Measurements from ENCODE around the gene INO80C.

Gene INO80C

GRCh38 chr18:35485852-35486251, 11.9 kb downstream of the INO80C start:
- no peak for DNase-seq (ENCODE audit: low read depth, low spot score)
- no peak overlapping the region for H3K4me3 ChIP-seq
- TF ChIP-seq FOXP2 (optimal IDR thresholded peaks at IDR 0.05; ENCODE audit: control extremely low read depth, extremely low read length, insufficient read depth) (no peak), EZH2 (IDR thresholded peaks at IDR 0.05) (no peak), POLR2AphosphoS5 (IDR thresholded peaks at IDR 0.05; ENCODE audit: borderline replicate concordance, low read depth, low read length) (no peak)
- no peak overlapping the region for H3K27ac ChIP-seq
- no peak overlapping the region for H3K9ac ChIP-seq (ENCODE audit: insufficient read length)
- H3K36me3 ChIP-seq (ENCODE audit: insufficient read depth, low read length), result no peaks in the 10 kb centered on the region
- no peaks in the 10 kb centered on the region for H3K9me3 ChIP-seq (ENCODE audit: low read depth, low read length)

GRCh38 chr18:35484034-35484433, 13.7 kb downstream of the INO80C start:
- no peak overlapping the region for H3K4me3 ChIP-seq
- H3K9me3 ChIP-seq (ENCODE audit: low read depth, low read length), result no peaks in the 10 kb centered on the region
- H3K9ac ChIP-seq (ENCODE audit: insufficient read length), result no peak overlapping the region
- TF ChIP-seq FOXP2 (optimal IDR thresholded peaks at IDR 0.05; ENCODE audit: control extremely low read depth, extremely low read length, insufficient read depth) (no peak), POLR2AphosphoS5 (IDR thresholded peaks at IDR 0.05; ENCODE audit: borderline replicate concordance, low read depth, low read length) (no peak), EZH2 (IDR thresholded peaks at IDR 0.05) (no peak)
- no peak for DNase-seq (ENCODE audit: low read depth, low spot score)
- no peaks in the 10 kb centered on the region for H3K36me3 ChIP-seq (ENCODE audit: insufficient read depth, low read length)
- no peak overlapping the region for H3K27ac ChIP-seq

GRCh38 chr18:35481960-35482366, 15.8 kb downstream of the INO80C start:
- no peaks in the 10 kb centered on the region for H3K9me3 ChIP-seq (ENCODE audit: low read depth, low read length)
- H3K27ac ChIP-seq, result no peak overlapping the region
- no peak overlapping the region for H3K9ac ChIP-seq (ENCODE audit: insufficient read length)
- H3K36me3 ChIP-seq (ENCODE audit: insufficient read depth, low read length), result 0 out of 2 replicates have a peak, but pooled peaks cover 3% of the 10 kb centered on the region
- no peak for TF ChIP-seq EZH2 (IDR thresholded peaks at IDR 0.05)
- no peak for TF ChIP-seq FOXP2 (optimal IDR thresholded peaks at IDR 0.05; ENCODE audit: control extremely low read depth, extremely low read length, insufficient read depth)
- TF ChIP-seq POLR2AphosphoS5 (IDR thresholded peaks at IDR 0.05; ENCODE audit: borderline replicate concordance, low read depth, low read length), result no peak
- no peak for DNase-seq (ENCODE audit: low read depth, low spot score)
- H3K4me3 ChIP-seq, result no peak overlapping the region

- no peak for TF ChIP-seq POLR2AphosphoS5 (IDR thresholded peaks at IDR 0.05; ENCODE audit: borderline replicate concordance, low read depth, low read length)
- Histone ChIP-seq H3K9ac (ENCODE audit: insufficient read length) (no peak overlapping the region), H3K27ac (no peak overlapping the region; the same call in 1 of the 2 replicates), H3K4me3 (no peak overlapping the region), H3K36me3 (ENCODE audit: insufficient read depth, low read length) (peaks cover 12% of the 10 kb centered on the region), H3K9me3 (ENCODE audit: low read depth, low read length) (no peaks in the 10 kb centered on the region)
- DNase-seq (ENCODE audit: low read depth, low spot score), result no peak
These were observed 17.7 kb downstream of the INO80C start for GRCh38 chr18:35479911-35480586.

- Histone ChIP-seq H3K9ac (ENCODE audit: insufficient read length) (no peak overlapping the region), H3K4me3 (no peak overlapping the region), H3K36me3 (ENCODE audit: insufficient read depth, low read length) (peaks cover 17% of the 10 kb centered on the region), H3K27ac (no peak overlapping the region), H3K9me3 (ENCODE audit: low read depth, low read length) (no peaks in the 10 kb centered on the region)
- TF ChIP-seq EZH2 (IDR thresholded peaks at IDR 0.05), result no peak
- TF ChIP-seq FOXP2 (optimal IDR thresholded peaks at IDR 0.05; ENCODE audit: control extremely low read depth, extremely low read length, insufficient read depth), result no peak
- no peak for TF ChIP-seq POLR2AphosphoS5 (IDR thresholded peaks at IDR 0.05; ENCODE audit: borderline replicate concordance, low read depth, low read length)
- no peak for DNase-seq (ENCODE audit: low read depth, low spot score)
These were observed 19.0 kb downstream of the INO80C start for GRCh38 chr18:35478520-35479435.

- Histone ChIP-seq H3K4me3 (no peak overlapping the region), H3K9ac (ENCODE audit: insufficient read length) (no peak overlapping the region), H3K36me3 (ENCODE audit: insufficient read depth, low read length) (peaks cover 24% of the 10 kb centered on the region), H3K27ac (no peak overlapping the region), H3K9me3 (ENCODE audit: low read depth, low read length) (no peaks in the 10 kb centered on the region)
- TF ChIP-seq FOXP2 (optimal IDR thresholded peaks at IDR 0.05; ENCODE audit: control extremely low read depth, extremely low read length, insufficient read depth), result no peak
- TF ChIP-seq POLR2AphosphoS5 (IDR thresholded peaks at IDR 0.05; ENCODE audit: borderline replicate concordance, low read depth, low read length), result no peak
- TF ChIP-seq EZH2 (IDR thresholded peaks at IDR 0.05), result no peak
- no peak for DNase-seq (ENCODE audit: low read depth, low spot score)
These were observed 19.8 kb downstream of the INO80C start for GRCh38 chr18:35477974-35478373.

- peaks cover 29% of the 10 kb centered on the region for H3K36me3 ChIP-seq (ENCODE audit: insufficient read depth, low read length)
- H3K9me3 ChIP-seq (ENCODE audit: low read depth, low read length), result no peaks in the 10 kb centered on the region
- TF ChIP-seq FOXP2 (optimal IDR thresholded peaks at IDR 0.05; ENCODE audit: control extremely low read depth, extremely low read length, insufficient read depth) (no peak), EZH2 (IDR thresholded peaks at IDR 0.05) (no peak), POLR2AphosphoS5 (IDR thresholded peaks at IDR 0.05; ENCODE audit: borderline replicate concordance, low read depth, low read length) (no peak)
- DNase-seq (ENCODE audit: low read depth, low spot score), result no peak
- H3K4me3 ChIP-seq, result no peak overlapping the region
- no peak overlapping the region for H3K27ac ChIP-seq
- H3K9ac ChIP-seq (ENCODE audit: insufficient read length), result no peak overlapping the region
These were observed 20.3 kb downstream of the INO80C start for GRCh38 chr18:35477497-35477896.

- TF ChIP-seq FOXP2 (optimal IDR thresholded peaks at IDR 0.05; ENCODE audit: control extremely low read depth, extremely low read length, insufficient read depth) (no peak), POLR2AphosphoS5 (IDR thresholded peaks at IDR 0.05; ENCODE audit: borderline replicate concordance, low read depth, low read length) (no peak), EZH2 (IDR thresholded peaks at IDR 0.05) (no peak)
- no peak for DNase-seq (ENCODE audit: low read depth, low spot score)
- Histone ChIP-seq H3K9ac (ENCODE audit: insufficient read length) (no peak overlapping the region), H3K9me3 (ENCODE audit: low read depth, low read length) (no peaks in the 10 kb centered on the region), H3K27ac (no peak overlapping the region), H3K36me3 (ENCODE audit: insufficient read depth, low read length) (peaks cover 30% of the 10 kb centered on the region), H3K4me3 (no peak overlapping the region)
These were observed 22.9 kb downstream of the INO80C start for GRCh38 chr18:35474884-35475283.
